PC-3 (cell line): Measurements from ENCODE around the gene KRT81. TPM values are rescaled to one million over a fixed set of nuclear protein-coding genes. Genes with fewer than 3 reads are reported as not detected.

Source experiments
- ATAC-seq: fragments of 200-7000 bp; cut with Tn5 transposase; 2 replicates; pipeline ENCODE4 v1.9.1; 2020; ENCODE audit warnings: mild to moderate bottlenecking, moderate library complexity
- BruUV-seq: library from RNA; stranded (reverse); fragments of 400-500 nt; replicated peaks from 2 replicates; lab custom pipeline; 2021; lab: Mats Ljungman, UMichigan
- CTCF ChIA-PET: fragments of 300-600 bp; sonication (Branson Sonifier 250); formaldehyde crosslinking; loops from one replicate; lab custom pipeline; 2022; ENCODE audit warnings: antibody characterized with exemption; lab: Charles Lee
- POLR2A ChIA-PET: fragments of 300-600 bp; sonication (Branson Sonifier 250); formaldehyde crosslinking; loops from one replicate; lab custom pipeline; 2022; ENCODE audit warnings: antibody characterized with exemption; ENCODE audit not compliant: unreplicated experiment; lab: Charles Lee
- DNase-seq: peaks from one replicate; pipeline ENCODE4 v3.0.0-alpha.2; 2015
- H2AFZ ChIP-seq: fragments of 300-600 bp; sonication (generic); 2 replicates; pipeline ENCODE4 v1.6.0; 2016; ENCODE audit warnings: antibody characterized with exemption, low read length
- H3F3A ChIP-seq: fragments of 300-600 bp; sonication (generic); one replicate; pipeline ENCODE4 v1.6.0; 2017; ENCODE audit warnings: antibody characterized with exemption, low read length, control low read depth, mild to moderate bottlenecking; ENCODE audit not compliant: unreplicated experiment
- H3K27ac ChIP-seq: fragments of 300-600 bp; sonication (generic); 2 replicates; pipeline ENCODE4 v1.5.1; 2016; ENCODE audit warnings: mild to moderate bottlenecking, low read length
- H3K27me3 ChIP-seq: fragments of 300-600 bp; sonication (generic); 2 replicates; pipeline ENCODE4 v1.6.1; 2016; ENCODE audit warnings: low read length, mixed read lengths
- H3K36me3 ChIP-seq: fragments of 300-600 bp; sonication (generic); 2 replicates; pipeline ENCODE4 v1.6.1; 2016; ENCODE audit warnings: low read depth, mixed run types, low read length, mixed read lengths
- H3K4me1 ChIP-seq: fragments of 300-600 bp; sonication (generic); 2 replicates; pipeline ENCODE4 v1.5.1; 2016; ENCODE audit warnings: low read length; ENCODE audit not compliant: insufficient read depth
- H3K4me2 ChIP-seq: fragments of 300-600 bp; sonication (generic); 2 replicates; pipeline ENCODE4 v1.6.0; 2016; ENCODE audit warnings: low read length
- H3K4me3 ChIP-seq: fragments of 300-600 bp; sonication (generic); 2 replicates; pipeline ENCODE4 v1.5.1; 2016; ENCODE audit warnings: mild to moderate bottlenecking, low read length, mixed read lengths
- H3K79me2 ChIP-seq: fragments of 300-600 bp; sonication (generic); 2 replicates; pipeline ENCODE4 v1.6.1; 2017; ENCODE audit warnings: low read length, mixed read lengths
- H3K9ac ChIP-seq: fragments of 300-600 bp; sonication (generic); 2 replicates; pipeline ENCODE4 v1.6.0; 2016; ENCODE audit warnings: mild to moderate bottlenecking, low read length
- H3K9me2 ChIP-seq: fragments of 300-600 bp; sonication (generic); replicated peaks from 2 replicates; pipeline ENCODE4 v1.6.1; 2016; ENCODE audit warnings: mixed run types, low read length, mixed read lengths
- H3K9me3 ChIP-seq: fragments of 300-600 bp; sonication (generic); 2 replicates; pipeline ENCODE4 v1.6.1; 2016; ENCODE audit warnings: low read length, mixed read lengths
- H4K20me1 ChIP-seq: fragments of 300-600 bp; sonication (generic); 2 replicates; pipeline ENCODE4 v1.6.1; 2016; ENCODE audit warnings: low read length, mixed read lengths
- EZH2 ChIP-seq: fragments of 300-600 bp; sonication (generic); IDR thresholded peaks from one replicate; pipeline ENCODE4 v1.6.1; 2017; ENCODE audit warnings: antibody characterized with exemption, mild to moderate bottlenecking, low read length; ENCODE audit not compliant: unreplicated experiment
- EZH2phosphoT487 ChIP-seq: fragments of 300-600 bp; sonication (generic); IDR thresholded peaks from 2 replicates; pipeline ENCODE4 v1.6.1; 2018; ENCODE audit warnings: mild to moderate bottlenecking, antibody characterized with exemption, low read length, borderline replicate concordance
- intact Hi-C: fragments of 100-400 bp; cut with micrococcal nuclease; formaldehyde crosslinking; loops from 2 replicates; pipeline ENCODE4 v1.9.0; 2023
- total RNA-seq: library from RNA; depleted of rRNA; stranded (reverse); fragments of >200 nt; gene quantifications from 2 replicates; pipeline ENCODE4 v1.2.3, GENCODE V29; 2014
- TF ChIP-seq, protein P1 (sequence below): fragments of 300-600 bp; sonication (generic); conservative IDR thresholded peaks from 2 replicates; pipeline ENCODE4 v1.5.1; 2017; ENCODE audit warnings: antibody characterized with exemption, low read depth, mild to moderate bottlenecking, low read length

KRT81 gene
- total RNA-seq, 1 experiment from 2014 or later, result 1,688 TPM

DNA sequence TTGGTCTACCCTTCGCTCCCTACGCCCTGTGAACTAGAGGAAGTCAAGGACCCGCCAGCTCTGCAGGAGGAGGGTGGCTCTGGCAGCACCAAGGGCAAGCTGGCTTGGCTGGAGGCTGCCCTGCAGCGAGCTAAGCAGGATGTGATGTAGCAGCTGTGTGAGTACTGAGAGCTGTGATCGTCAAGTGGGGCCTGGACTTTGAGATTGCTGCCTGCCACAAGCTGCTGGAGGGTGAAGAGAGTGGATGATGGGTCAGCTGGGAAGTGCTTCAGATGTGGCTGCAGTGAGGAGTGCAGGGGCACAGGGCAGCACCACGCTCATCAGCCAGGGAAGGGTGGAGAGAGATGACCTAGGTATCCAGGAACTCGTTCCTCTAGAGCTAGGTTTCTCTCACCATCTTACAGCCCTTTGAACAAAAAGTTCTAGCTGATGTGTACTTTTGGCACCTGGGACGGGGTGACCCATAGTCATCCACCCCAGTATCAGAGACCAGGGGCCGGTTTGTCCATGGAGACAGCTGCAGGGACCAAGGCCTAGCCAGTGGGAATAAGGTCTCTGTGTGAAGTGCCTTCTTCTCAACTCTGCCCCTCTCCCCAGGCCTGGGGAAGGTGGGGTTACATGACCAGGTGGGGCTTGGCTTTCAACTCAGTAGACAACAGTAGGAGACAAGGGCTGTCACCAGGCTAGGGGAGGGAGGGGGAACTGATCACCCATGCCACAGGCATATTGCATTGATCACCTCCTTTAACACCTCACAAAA is 13.7 kb downstream of the KRT81 start:
- Histone ChIP-seq H4K20me1 (no peaks in the 10 kb centered on the region), H3K9me2 (no peaks in the 10 kb centered on the region), H2AFZ (no peak overlapping the region), H3K27ac (peak overlapping the region; percentile 99), H3K27me3 (no peaks in the 10 kb centered on the region), H3K4me3 (0 out of 2 replicates have a peak overlapping the region, but pooled peaks have one; percentile 64), H3F3A (peaks cover 16% of the 10 kb centered on the region), H3K9ac (peak overlapping the region; percentile 89), H3K4me1 (peaks cover 52% of the 10 kb centered on the region), H3K36me3 (no peaks in the 10 kb centered on the region), H3K79me2 (peaks cover 3% of the 10 kb centered on the region; the same call in 1 of the 2 replicates), H3K4me2 (peak overlapping the region; percentile 93; the same call in 1 of the 2 replicates), H3K9me3 (no peaks in the 10 kb centered on the region)
- BruUV-seq, result no TSS peak
- TF ChIP-seq, protein P1, sequence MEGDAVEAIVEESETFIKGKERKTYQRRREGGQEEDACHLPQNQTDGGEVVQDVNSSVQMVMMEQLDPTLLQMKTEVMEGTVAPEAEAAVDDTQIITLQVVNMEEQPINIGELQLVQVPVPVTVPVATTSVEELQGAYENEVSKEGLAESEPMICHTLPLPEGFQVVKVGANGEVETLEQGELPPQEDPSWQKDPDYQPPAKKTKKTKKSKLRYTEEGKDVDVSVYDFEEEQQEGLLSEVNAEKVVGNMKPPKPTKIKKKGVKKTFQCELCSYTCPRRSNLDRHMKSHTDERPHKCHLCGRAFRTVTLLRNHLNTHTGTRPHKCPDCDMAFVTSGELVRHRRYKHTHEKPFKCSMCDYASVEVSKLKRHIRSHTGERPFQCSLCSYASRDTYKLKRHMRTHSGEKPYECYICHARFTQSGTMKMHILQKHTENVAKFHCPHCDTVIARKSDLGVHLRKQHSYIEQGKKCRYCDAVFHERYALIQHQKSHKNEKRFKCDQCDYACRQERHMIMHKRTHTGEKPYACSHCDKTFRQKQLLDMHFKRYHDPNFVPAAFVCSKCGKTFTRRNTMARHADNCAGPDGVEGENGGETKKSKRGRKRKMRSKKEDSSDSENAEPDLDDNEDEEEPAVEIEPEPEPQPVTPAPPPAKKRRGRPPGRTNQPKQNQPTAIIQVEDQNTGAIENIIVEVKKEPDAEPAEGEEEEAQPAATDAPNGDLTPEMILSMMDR, result no peak
- no peak for TF ChIP-seq EZH2phosphoT487
- TF ChIP-seq EZH2, result no peak
- intact Hi-C loops, result no loop called here
- ATAC-seq (no peak), DNase-seq (no peak)
- CTCF ChIA-PET, result no interaction called here
- POLR2A ChIA-PET, result interaction anchor here (0.6 to 3.6 kb wide), 4 partner anchors 33 to 130 kb away, joined by 8 to 39 read pairs (median 12); no protein-coding TSS in a partner anchor

DNA sequence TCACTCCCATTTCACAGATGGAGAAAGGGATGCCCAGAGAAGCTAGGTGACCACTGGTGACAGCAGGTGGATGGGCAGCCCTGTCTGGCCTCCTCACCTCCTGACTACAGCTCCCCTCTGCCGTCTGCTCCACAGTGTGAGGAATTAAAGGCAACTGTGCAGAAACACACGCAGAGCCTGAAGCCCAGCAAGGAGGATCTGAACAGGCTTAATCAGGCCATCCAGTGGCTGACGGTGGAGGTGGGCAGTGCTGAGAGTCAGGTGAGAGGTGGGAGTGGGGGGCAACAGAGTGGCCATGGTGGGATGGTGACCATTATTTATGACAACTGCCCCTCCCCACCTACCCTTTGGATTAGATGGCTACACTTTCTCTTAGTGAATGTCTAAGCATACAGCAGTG is 15.6 kb downstream of the KRT81 start:
- Histone ChIP-seq H2AFZ (no peak overlapping the region), H3K4me1 (peaks cover 34% of the 10 kb centered on the region), H3K79me2 (peaks cover 3% of the 10 kb centered on the region; the same call in 1 of the 2 replicates), H4K20me1 (no peaks in the 10 kb centered on the region), H3K36me3 (no peaks in the 10 kb centered on the region), H3F3A (peaks cover 9% of the 10 kb centered on the region), H3K27ac (no peak overlapping the region), H3K4me3 (no peak overlapping the region), H3K27me3 (no peaks in the 10 kb centered on the region), H3K9me3 (no peaks in the 10 kb centered on the region), H3K9me2 (no peaks in the 10 kb centered on the region), H3K9ac (no peak overlapping the region), H3K4me2 (no peak overlapping the region)
- CTCF ChIA-PET, result no interaction called here
- DNase-seq (no peak), ATAC-seq (no peak)
- TF ChIP-seq EZH2, result no peak
- TF ChIP-seq EZH2phosphoT487, result no peak
- TF ChIP-seq, protein P1, result no peak
- POLR2A ChIA-PET, result no interaction called here
- BruUV-seq, result no TSS peak
- intact Hi-C loops, result no loop called here
